Activated T-cell treated with anti-CD3 and anti-CD28 coated beads, Interleukin-2, amount 50 U/mL, for 1 hour (primary cell): ENCODE data around the gene TTLL8.

Experiments
- DNase-seq: peaks from one replicate; pipeline ENCODE4 v3.0.0-alpha.2; 2020

Gene TTLL8

DNA sequence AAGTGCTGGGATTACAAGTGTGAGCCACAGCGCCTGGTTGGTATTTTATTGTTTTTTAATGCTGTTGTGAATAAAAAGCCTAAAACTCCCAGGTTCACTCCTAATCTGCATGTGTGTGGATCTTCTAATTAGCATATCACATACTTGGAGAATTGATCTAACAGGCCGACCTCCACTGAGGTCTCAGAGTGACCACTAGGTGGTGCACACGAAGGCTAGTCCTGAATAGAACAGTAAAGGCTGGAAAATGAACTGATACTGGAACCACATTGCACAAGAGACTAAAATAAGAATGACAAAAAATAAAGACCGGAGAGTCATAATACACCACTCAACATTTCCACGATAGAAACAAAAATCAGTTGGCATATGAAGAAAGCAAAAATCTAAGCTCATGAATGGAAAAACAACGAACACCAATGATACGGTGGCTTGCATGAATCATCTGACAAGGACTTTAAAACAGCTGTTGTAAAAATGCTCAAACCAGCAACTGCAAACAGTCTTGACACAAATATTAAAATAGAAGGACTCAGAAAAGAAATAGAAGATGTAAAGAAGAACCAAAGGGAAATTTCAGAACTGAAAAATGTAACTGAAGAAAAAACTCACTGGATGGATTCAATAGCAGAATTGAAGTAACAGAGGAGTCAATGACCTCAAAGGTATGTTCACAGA, 78.4 kb downstream of the TTLL8 start:
- no peak for DNase-seq

DNA sequence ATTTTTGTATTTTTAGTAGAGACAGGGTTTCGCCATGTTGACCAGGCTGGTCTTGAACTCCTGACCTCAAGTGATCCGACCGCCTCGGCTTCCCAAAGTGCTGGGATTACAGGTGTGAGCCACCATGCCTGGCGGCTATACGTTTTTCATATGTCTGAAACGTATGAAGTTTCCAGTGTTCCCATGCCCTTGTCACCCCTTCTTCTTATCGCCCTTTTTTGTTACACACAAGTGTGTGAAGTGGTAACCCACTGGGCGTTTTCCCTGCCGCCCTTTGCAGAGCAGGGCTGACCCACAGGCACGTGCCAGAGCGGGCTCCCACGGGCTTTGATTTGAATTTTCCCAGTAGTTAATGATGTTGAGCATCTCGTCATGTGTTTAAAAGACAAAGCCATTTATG, 80.5 kb downstream of the TTLL8 start:
- DNase-seq: no peak

DNA sequence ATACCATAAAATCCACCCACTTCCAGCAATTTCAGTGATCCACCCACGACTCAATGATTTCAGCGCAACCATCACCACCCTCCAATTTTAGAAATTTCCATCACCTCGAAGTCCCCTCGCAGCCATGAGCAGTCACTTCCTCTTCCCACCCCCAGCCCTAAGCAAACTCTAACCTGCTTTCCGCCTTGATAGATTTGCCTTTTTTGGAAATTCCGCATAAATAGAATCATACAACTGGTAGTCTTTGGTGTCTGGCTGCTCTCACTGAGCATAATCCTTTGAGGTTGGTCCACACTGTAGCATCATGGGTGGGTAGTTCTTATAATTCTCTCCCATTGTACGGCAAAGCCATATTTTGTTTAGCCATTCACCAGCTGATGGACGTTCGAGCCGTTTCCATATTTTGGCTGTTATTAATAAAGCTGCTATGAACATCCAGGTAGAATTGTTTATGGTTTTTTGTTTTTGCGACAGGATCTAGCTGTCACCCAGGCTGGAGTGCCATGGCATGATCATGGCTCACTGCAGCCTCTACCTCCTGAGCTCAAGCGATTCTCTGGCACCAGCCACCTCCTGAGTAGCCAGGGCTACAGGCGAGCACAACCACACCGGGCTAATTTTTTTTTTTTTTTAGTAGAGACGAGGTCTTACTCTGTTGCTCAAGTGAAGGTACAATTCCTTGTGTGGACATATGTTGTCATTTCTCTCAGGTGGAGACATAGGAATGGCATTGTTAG, 81.5 kb downstream of the TTLL8 start:
- peak; percentile 40 for DNase-seq

DNA sequence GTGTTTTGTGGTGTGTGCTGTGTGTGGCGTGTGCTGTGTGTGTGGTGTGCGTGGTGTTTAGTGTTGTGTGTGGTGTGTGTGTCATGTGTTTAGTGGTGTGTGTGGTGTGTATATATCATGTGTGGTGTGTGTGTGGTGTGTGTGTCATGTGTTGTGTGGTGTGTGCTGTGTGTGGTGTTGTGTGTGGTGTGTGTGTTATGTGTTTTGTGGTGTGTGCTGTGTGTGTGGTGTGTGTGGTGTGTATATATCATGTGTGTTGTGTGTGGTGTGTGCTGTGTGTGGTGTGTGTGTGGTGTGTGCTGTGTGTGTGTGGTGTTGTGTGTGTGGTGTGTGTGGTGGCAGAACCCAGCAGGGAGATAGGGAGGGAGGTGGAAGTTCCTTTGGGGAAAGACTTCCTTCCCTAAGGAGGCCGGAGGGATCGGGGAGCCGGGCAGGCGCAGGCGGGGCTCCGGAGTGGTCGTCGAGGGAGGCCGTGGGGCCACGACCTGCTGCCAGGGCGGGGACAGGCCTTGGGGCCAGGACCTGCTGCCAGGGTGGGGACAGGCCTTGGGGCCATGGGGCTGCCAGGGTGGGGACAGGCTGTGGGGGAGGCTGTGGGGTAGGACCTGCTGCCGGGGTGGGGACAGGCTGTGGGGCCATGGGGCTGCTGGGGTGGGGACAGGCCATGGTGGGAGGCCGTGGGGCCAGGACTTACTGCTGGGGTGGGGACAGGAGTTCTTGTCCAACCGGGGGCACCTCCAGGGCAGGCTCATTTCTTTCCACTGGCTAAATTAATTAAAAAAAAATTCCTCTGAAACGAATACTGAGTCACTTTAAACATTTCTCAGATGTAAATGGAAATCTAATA, 82.3 kb downstream of the TTLL8 start:
- DNase-seq: peak; percentile 50

DNA sequence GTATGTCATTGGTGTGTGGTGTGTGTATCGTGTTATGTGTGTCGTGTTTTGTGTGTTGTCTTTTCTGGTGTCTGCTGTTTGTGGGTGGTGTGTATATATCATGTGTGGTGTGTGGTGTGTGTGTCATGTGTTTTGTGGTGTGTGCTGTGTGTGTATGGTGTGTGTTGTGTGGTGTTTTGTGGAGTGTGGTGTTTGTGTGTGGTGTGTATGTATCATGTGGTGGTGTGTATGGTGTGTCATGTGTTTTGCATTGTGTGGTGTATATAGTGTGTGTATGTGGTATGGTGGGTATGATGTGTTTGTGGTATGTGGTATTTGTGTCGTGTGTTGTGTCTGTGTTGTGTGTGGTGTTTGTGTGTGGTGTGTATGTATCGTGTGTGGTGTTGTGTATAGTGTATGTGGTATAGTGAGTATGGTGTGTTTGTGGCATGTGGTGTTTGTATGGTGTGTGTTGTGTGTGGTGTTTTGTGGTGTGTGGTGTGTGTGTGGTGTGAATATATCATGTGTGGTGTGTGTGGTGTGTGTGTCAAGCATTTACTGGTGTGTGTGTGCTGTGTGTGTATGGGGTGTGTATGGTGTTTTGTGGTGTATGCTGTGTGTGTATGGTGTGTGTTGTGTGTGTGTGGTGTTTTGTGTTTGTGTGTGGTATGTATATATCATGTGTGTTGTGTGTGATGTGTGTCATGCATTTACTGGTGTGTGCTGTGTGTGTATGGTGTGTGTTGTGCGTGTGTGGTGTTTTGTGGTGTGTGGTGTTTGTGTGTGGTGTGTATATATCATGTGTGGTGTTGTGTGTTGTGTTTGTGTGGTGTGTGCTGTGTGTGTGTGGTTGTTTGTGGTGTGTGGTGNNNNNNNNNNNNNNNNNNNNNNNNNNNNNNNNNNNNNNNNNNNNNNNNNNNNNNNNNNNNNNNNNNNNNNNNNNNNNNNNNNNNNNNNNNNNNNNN, 84.8 kb downstream of the TTLL8 start:
- DNase-seq: no peak

DNA sequence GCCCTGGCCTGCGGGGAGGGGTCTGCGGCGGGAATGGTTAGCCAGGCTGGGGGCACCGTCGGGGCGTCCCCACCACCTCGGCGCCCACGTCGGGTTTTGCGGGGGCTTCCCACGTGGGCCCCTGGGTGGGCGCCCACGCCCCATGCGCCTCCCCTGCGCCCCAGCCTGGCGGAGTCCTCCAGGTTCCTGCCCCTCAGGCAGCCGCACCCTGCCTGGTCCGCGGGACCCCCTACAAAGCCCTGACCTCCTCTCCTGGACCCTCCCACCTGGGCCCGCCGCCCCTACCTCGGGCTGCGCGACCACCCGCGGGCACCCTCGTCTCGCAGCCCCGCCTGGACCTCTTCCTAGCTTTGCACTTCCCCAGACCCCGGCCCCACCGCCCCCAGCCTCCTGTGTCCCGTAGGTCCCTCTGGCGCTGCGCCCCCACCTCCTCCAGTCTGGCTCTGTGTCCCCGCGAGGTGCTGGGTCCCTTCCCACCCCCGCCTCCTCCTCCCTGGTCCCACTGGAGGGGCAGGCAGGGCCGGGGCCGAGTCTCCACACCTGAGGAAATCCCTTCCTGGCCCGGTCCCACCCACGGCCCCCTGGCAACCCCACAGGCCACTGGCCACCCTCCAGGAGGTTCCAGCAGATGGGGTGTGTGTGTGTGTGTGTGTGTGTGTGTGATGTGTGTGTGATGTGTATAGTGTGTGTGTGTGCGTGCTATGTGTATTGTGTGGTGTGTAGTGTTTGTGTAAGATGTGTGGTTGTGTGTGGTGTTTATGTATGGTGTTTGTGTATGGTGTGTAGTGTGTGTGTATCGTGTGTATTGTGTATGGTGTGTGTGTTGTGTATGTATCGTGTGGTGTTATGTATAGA, 85.7 kb downstream of the TTLL8 start:
- DNase-seq: peak; percentile 24

DNA sequence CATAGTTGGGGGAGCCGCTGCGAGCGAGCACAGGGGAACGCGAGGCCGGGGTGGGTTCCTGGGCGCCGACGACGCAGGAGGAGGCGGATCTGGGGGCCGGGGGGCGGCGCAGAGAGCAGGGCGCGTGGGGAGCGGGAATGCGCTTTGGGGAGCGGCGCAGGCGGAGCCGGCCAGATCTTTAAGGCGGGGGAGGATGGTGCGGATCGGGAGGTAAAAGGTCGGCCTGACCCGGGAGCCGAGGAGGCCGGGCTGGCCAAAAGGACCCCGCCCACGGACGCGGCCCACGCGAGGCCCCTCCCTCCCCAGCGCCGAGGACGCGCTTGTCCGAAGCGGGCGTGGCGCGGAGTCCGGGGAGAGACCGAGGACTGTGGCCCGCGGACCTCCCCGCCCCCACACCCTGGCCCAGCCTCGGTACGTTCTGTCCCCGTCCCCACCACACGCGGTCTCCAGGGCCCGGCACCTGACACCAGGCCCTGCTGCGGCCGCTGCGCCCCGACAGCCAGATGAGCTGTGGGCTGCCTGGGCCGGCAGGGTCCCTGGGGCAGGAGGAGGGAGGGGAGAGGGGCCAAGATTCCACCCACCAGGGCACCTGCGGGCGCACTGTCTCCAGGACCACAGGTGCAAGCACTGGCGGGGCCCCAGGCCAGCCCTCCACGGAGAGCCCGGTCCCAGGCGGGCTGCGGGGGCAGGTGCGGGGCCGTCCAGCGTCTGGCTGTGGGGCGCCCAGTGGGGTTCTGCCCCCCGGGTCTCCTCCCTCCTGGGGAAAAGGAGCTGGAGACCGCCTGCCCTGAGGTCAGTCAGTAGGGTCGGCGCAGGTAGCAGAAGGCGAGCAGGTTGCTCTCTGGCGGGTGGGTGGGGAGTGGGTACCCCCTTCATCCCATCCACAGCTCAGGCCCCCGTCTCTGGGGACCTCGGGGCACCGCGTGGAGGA, 86.6 kb downstream of the TTLL8 start:
- DNase-seq: peak; percentile 51

DNA sequence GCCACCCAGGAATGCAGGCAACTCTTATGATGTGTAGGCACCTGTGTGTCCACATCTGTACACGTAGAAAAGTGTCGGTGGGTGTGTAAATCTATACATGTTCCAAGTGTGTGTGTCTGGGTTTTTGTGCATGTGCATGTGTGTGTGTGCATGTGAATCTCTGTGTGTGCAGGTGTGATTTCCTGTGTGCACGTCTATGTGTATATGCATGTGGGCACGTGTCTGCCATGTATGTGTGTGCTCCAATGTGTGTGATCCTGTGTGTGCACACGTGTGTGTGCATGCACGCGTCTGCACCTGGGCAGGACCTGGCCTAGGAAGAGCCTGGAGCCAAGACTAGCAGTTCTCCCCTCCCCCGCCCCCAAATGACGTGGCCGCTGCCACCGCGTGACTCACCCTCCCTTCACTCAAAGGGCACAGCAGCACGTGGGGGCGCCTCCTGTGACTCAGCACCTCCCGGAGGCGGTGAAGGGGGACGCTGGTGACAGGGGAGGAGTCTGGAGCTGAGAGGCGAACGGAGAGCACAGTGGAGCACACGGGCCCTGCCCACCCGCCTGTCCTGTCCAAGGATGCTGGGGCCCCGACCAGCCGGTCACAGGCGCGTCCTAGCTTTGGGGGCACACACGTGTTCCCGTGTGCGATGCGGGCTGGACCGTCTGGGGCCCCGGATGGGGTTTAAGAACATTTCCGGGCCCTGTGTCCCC, 87.4 kb downstream of the TTLL8 start:
- peak; percentile 90 for DNase-seq

DNA sequence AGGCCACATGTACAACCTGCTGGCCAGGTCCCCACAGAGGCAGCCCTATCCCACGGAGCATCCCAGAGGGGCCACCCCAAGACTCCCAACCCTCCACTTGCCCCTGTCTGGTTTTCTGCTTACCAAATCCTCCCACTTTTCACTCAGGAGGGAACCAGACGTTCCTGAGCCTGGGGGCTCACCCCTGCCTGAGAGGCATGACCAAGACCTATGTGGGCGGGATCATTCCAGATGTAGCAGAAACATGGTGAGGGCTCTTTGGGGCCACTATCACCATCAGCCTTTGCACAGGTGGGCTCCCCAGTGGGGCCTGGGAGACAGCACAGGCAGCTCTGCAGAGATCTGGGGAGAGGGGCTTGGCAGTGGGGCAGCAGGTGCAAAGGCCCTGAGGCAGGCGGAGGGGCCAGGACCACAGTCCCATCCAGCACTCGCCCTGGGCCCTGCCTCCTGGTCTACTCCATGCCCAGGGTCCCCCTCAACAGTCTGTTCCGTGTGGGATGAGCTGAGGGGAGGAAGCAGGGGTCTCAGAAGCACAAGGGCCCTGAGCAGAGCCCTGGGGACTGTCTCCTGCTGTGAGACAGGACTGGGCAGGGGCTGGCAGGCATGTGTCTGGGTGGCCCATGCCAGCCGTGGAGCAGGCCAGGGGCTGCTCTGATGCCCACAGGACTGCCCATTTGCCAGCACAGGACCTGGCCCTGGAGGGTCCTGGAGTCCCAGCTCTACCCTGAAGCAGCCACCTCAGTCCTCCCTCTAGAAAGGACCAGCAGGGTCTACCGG, 88.2 kb downstream of the TTLL8 start:
- peak; percentile 22 for DNase-seq

DNA sequence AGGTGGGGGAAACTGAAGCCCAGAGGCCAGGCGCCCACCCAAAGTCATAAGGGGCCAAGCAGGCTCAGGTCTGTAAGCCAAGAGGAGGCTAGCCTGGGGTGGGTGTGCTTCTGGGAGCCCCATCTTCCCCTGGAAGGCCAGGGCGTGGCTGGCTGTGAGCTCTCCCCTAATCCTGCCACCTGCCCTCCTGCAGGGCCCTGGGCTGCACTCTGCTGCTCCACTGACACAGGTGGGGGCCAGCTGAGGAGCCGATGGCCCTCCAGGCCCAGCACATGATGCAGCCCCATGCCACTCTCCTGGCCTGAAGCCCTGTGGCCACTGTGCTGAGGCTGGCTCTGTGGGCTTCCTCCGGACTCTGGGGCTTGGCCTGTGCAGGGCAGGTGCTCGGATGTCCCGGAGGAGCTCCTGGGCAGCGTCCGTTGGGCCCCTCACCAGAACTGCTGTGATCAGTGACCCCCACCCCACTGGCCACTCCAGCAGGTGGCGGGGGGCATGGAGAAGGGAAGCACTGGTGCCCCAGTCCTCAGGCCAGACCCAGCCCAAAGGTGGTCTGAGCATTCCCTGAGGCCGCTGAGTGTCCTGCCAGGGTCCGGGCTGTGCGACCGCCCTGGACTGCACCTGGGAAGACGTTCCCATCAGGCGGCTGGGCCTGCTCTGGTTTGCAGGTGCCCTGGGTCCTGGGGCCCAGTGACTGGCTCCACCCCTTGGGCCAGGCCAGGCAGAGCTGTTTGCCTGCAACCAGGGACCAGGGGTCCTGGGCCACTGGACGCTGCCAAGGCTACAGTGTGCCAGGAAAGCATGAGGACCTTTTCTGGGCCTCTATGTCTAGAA, 89.1 kb downstream of the TTLL8 start:
- peak; percentile 31 for DNase-seq
